GM15510 (cell line): ENCODE results near the gene TC2N.

Experiments used
- POLR2A ChIP-seq: IDR thresholded peaks from 3 replicates; pipeline ENCODE4 v1.6.1; 2011; ENCODE audit warnings: borderline replicate concordance; ENCODE audit not compliant: insufficient read length; ENCODE audit errors: extremely low read depth

Gene TC2N

DNA sequence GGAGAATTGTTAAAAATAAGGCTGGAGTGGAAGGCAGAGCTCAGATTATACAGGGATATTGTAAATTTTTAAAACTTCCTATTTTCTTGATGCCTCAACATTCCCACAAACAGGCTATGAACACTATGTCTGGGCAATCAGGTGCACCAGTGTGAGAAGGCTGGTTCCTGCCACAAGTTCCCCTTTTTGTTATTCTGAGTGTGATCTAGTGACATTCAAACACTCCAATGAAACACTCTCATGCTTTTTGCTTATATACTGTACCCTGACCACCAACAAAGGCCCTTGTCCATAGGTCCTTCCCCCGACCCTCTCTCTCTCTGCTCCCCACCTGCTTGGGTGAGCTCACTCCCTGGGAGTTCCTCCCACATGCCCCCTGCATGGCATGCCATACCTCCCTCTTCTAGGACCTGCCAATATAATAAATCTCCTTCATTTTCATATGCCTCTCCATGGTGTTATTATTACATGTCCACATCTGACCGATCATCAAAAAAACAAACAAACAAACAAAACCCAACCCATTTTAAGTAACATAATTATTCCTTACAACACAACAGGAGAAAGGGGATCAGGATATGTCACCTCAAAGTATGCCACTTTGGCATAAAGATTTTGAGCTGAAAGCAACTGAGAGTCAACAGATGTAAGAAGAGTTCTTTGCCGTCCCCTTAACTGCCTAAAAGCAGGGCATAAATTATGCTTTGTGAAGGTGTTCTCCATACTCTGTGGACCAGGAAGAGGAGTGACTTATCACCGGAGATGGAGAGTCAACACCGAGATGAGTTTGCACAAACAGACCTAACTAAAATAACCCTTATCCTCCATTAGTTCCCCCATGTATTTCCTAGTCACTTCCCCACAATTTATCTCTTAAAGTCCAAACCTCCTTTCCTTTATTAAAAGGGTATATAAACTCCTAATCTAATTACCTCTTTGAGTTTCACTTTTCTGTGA, 92.9 kb downstream of the TC2N start:
- no peak for TF ChIP-seq POLR2A

DNA sequence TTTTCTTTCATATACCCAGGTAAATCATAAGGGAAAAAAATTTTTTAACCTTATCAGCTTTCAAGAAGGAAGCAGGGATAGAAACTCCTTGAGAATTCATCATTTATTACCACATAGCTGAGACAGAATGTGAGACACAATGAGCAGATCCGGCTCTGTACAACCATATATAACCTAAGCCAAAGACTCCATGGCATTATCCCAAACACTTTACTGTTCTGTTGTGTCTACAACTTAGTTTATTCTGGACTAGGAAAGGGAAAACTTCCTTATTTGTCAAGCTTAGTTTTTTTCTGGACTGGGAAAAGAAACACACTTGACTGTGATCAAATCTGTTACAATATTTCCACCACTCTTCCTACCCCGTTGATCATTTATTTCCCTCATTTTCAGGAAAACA, 97.2 kb downstream of the TC2N start:
- no peak for TF ChIP-seq POLR2A

DNA sequence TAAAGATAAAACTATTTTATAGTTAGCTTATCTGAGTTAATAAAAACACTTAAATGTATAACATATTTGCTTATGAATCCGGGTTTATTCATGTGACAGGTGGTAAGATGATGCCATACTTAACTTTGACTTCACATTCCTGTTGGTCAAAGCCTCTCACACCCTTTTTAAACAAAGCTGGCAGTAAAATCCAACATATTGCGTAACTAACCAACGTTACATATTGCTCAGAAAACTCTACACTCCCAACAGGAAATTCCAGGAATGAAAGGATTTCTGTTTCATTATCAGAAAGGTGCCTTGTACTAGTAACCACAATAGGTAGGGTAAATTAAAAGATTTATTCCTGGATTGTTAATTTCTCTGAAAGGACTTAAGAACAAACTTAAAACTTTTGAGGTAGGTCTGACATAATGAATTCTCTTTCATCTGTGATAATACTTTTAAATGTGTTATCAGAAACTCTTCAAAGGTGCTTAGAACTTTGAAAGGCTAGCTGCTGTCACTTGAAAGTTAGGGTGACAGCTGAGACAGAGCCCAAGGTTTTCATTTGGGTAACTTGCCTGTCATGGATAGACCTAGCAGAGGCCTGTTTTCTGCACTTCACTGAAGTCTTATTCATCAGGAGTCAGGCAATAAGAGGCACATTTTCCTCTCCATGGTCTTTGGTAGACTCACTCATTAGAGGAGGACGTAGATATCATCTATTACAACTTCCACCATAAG, 111.6 kb downstream of the TC2N start:
- no peak for TF ChIP-seq POLR2A

DNA sequence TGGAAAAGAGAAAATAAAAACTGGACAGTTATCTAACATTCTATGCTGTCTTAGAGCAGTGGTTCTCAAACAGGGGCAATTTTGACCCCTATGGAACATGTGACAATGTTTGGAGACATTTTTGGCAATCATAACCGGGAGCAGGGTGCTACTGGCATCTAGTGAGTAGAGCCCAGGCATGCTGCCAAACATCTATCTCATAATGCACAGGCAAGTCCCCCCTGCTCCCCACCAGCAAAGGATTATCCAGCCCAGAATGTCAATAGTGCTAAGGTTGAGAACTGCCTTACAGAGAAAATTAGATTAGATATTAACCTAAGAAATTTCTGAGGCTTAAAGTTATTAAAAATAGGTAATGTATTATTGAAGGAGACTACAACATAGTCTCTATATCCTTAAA, 112.5 kb downstream of the TC2N start:
- TF ChIP-seq POLR2A = no peak

DNA sequence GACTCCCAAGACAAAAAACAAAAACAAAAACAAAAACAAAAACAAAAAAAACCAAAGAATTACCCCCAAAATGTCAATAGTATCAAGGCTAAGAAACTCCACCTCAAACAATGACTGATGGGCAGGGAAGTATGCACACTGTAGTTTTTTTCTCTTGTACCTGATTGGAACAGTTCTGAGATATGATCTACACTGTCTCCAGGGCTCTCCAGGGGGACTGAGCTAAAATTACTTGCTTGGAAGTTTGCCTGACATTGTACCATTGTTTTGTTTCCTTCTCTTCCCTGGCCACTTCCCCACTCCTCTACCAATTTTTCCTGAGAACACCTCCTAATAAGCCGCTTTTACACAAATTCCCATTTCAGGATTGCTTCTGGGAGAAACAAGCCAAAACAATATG, 113.2 kb downstream of the TC2N start:
- TF ChIP-seq POLR2A = no peak

DNA sequence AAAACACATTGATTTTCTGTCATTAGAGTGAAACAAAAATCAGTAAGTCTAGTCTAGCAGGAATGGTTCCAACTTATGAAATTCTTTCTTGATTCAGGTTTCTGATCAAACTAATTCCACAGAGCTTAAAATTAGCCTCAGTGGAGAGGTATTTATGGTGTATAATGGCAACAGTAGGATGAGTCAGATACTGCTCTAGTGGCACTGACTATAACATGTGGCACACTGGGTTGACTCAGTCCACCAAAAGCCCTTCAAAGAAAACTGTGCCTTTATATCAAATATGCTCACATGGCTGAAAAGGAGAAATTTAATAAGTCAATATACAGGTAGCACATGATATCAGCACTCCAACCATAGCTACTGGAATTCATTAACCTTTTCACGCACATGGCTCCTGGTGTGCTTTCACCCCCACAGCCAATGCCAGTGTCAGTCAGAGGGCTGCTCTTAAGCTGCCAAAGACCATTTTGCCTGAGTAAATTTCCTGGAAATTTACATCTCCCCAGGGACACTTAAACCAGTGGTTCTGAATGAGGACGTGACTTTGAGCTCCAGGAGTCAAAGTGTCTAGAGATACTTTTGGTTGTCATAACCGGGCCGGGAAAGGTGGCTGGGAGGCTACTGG, 113.7 kb downstream of the TC2N start:
- no peak for TF ChIP-seq POLR2A

DNA sequence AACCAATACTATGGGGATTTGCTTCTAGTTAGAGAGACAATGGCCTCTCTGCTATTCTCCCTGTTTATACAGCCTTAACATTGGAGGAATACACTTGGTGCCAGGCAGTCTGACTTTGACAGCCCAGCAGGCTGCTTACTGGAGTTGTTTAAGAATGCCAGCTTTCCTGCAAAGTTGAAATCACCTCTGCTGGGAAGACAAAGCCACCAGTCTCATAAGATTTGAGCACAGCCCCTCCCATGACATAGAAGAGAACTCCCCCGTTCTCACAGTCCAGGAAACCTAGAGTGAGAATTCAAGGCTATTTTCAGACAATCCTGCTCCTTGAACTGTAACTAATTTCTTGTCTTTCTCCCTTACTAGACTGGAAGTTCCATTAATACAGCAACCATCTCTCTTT, 114.4 kb downstream of the TC2N start:
- no peak for TF ChIP-seq POLR2A

DNA sequence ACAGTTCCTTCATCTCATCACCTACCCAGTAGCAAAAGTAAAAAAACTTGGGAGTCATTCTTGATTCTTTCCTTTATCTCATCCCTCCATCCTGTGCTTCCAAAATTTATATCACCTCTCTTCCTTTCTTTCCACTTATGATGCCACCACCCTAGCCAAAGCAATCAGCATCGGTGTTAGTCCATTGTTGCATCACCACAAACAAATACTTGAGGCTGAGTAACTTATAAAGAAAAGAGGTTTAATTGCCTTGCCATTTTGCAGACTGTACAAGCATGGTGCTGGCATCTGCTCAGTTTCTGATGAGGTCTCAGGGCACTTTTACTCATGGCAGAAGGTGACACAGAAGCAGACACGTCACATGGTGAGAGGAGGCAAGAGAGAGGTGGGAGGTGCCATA, 115.6 kb downstream of the TC2N start:
- no peak for TF ChIP-seq POLR2A

DNA sequence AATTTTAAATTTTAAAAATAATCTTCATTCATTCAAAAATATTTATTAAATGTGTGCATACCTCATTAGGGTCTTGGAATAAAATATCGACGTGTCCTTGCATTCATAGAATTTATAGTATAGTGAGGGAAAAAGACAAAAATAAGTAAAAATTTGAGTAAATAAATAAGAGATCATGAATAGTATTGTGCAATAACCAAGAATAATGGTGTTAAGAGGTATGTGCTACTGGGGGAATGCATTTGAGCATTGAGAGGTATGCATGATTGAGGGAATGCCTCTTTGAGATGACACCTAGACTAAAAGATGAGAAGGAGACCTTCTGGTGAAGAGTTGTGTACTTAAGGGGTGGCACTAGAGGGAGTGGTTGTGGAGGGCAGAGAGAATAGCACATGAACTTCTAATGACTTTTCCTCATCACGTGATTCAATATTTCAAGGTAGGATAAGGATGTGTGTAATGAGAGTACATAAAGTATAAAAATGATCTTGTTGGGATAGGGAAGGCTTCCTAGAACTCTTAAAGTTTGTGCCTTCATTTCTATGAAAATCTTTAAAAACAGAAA, 116.6 kb downstream of the TC2N start:
- no peak for TF ChIP-seq POLR2A

DNA sequence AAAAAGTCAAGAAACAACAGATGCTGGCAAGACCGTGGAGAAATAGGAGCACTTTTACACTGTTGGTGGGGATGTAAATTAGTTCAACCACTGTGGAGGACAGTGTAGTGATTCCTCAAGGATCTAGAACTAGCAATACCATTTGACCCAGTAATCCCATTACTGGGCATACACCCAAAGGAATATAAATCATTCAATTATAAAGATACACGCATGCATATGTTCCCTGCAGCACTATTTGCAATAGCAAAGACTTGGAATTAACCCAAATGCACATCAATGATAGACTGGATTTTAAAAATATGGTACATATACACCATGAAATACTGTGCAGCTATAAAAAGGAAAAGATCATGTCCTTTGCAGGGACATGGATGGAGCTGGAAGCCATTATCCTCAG, 117.5 kb downstream of the TC2N start:
- no peak for TF ChIP-seq POLR2A

DNA sequence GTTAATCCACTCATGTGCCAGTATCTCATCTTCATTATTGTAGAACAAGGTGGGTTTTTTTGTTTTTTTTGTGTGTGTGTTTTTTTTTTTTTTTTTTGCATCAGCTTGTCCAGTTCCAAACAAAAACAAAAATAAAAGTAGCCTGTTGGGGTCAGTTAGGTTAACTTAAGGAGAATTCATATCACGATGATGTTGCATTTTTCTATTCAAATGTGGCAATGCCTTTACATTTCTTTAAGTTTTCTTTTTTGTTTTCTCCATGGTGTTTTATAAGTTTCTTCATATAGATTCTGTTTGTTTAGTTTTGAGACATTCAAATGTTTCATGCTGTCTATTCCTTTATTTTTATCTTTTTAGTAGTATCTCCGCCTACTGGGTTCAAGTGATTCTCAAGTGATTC, 119.3 kb downstream of the TC2N start:
- no peak for TF ChIP-seq POLR2A

DNA sequence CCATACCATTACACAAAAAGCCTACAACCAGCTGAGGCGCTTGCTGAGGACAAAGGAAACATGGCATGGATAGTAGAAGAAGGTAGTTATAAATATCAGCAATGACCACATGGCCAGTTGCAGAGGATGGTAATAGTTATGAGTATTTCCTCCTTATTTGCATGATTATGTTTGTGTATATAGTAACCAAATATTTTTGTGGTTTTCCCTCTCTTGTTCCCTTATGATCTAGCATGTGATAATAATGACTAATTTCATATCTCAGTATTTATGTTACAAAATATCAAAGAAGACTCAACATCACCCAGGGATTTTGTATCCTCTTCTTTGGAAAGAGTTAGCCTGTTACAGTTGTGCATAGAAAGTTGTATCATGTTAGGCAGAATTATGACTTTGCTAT, 122.0 kb downstream of the TC2N start:
- no peak for TF ChIP-seq POLR2A

DNA sequence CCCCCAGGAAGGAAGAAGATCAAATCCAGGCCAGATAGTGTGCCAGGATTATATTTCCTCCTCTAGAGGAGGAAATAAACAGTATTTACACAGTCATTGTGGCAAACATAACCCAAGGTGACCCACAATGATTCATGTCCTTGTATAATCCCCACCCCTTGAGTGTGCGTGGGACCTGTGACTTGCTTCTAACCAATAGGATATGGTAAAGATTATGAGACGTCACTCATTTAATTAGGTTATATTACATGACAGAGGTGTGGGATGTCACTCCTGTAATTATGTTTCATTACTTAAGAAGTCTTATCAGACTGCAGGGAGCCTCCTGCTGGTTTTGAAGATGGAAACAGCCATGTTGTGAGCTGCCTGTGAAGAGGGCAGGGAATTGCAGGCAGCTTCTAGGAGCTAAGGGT, 123.3 kb downstream of the TC2N start:
- TF ChIP-seq POLR2A = no peak

DNA sequence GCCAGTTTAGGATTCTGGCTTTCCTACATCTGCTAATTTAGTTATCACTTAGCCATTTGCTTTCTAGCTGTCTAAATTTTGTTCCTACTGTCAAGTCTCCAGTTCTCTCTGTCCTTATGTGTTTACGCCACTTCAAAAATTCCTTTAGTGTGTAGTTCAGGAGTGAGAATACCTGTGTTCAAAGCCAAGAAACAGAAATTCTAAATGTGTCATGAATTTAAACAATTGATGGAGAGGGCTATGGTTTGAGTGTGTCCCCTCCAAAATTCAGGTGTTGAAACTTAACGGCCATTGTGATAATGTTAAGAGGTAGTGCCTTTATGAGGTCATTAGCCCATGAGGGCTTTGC, 124.1 kb downstream of the TC2N start:
- no peak for TF ChIP-seq POLR2A
